ENCODE measurements around the gene TMEM72.

The TMEM72 gene

GRCh38 chr10:44911081-44911540 lies at the start of gene TMEM72:
TMEM72 (plus strand) TSS chr10:44911337; CDS start chr10:44911513, 176 bp downstream.
- no peak for TF ChIP-seq CTCF (IDR thresholded peaks at IDR 0.05; ENCODE audit: control insufficient read depth, extremely low read depth, insufficient read depth)
- DNase-seq (ENCODE audit: low read depth): peak; percentile 25
- no peak within 1 kb of the TSS for H3K4me3 ChIP-seq (ENCODE audit: low read depth, low read length)

- no peak for DNase-seq (ENCODE audit: low read depth)
- H3K4me3 ChIP-seq (ENCODE audit: low read depth, low read length): no peak overlapping the region
- TF ChIP-seq CTCF (IDR thresholded peaks at IDR 0.05; ENCODE audit: control insufficient read depth, extremely low read depth, insufficient read depth): no peak
These were observed 49.0 kb upstream of the TMEM72 start for GRCh38 chr10:44862006-44862751.

- no peak overlapping the region for H3K4me3 ChIP-seq (ENCODE audit: low read depth, low read length)
- no peak for DNase-seq (ENCODE audit: low read depth)
- TF ChIP-seq CTCF (IDR thresholded peaks at IDR 0.05; ENCODE audit: control insufficient read depth, extremely low read depth, insufficient read depth): no peak
These were observed 48.2 kb upstream of the TMEM72 start for GRCh38 chr10:44862924-44863323.

- DNase-seq (ENCODE audit: low read depth): no peak
- TF ChIP-seq CTCF (IDR thresholded peaks at IDR 0.05; ENCODE audit: control insufficient read depth, extremely low read depth, insufficient read depth): no peak
These were observed 47.6 kb upstream of the TMEM72 start for GRCh38 chr10:44863344-44864047.

GRCh38 chr10:44864051-44864450 lies 47.1 kb upstream of the TMEM72 start:
- no peak for DNase-seq (ENCODE audit: low read depth)
- no peak overlapping the region for H3K4me3 ChIP-seq (ENCODE audit: low read depth, low read length)
- no peak for TF ChIP-seq CTCF (IDR thresholded peaks at IDR 0.05; ENCODE audit: control insufficient read depth, extremely low read depth, insufficient read depth)

More at GRCh38 chr10:44863344-44864047, 47.6 kb upstream of the TMEM72 start:
- no peak overlapping the region for H3K4me3 ChIP-seq (ENCODE audit: low read depth, low read length)

- peak; percentile 86 for TF ChIP-seq CTCF (IDR thresholded peaks at IDR 0.05; ENCODE audit: control insufficient read depth, extremely low read depth, insufficient read depth)
- peak; percentile 67 for DNase-seq (ENCODE audit: low read depth)
- H3K4me3 ChIP-seq (ENCODE audit: low read depth, low read length): peak overlapping the region; percentile 48
These were observed 46.4 kb upstream of the TMEM72 start for GRCh38 chr10:44864637-44865288.
